ENCODE results near the gene ZCCHC24.
"Not testable (repeated sequence)": the region's sequence is repeated elsewhere in the genome, so short reads cannot be mapped to it uniquely, and the experiment has no call there.

Gene ZCCHC24

GRCh38 chr10:79472449-79472848 lies 27.0 kb upstream of the ZCCHC24 start:
- DNase-seq = no peak

DNA sequence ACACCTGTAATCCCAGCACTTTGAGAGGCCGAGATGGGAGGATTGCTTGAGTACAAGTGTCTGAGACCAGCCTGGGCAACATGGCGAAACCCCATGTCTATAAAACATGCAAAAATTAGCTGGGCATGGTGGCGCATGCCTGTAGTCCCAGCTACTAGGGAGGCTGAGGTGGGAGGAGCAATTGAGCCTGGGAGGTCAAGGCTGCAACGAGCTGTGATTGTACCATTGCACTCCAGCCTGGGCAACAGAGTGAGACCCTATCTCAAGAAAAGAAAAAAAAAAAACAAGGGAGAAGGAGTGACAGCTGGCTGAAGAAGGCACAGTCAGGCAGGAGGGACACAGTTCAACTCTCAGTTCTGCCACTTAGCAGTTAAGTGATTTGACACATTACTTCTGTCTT lies 26.4 kb upstream of the ZCCHC24 start:
- no peak for DNase-seq

DNA sequence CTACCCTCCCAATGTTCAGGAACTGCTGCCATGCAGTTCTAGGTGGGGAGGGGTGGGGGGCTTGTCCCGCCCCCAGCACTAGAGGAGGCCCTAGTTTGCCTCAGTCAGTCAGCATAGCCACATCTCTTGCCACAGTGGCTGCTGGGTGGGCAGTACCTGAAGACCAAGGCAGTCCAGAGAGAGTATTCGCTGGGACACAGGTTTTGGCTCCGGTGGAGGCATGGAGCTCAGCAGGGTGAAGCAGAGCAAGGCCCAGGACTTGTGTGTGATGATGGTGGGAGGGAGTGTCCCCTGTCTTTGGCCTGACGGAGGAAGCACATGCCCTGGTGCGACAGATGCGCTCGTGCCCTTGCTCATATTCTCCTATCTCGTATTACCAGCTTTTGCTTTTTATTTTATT lies 24.7 kb upstream of the ZCCHC24 start:
- DNase-seq = no peak

GRCh38 chr10:79468841-79469585 lies 23.6 kb upstream of the ZCCHC24 start:
- no peak for DNase-seq

- DNase-seq = no peak
Measured at GRCh38 chr10:79468015-79468560, 22.7 kb upstream of the ZCCHC24 start.

DNA sequence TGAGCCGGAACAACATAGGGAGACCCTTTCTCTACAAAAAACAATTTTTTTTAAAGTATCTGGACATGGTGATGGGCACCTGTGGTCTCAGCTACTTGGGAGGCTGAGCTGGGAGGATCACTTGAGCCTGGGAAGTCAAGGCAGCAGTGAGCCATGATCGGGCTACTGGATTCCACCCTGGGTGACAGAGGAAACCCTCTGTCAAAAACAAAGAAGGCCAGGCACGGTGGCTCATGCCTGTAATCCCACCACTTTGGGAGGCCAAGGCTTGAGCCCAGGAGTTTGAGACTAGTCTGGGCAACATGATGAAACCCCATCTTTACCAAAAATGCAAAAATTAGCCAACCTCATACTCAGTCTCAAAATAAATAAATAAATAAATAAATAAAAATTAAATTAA lies 19.9 kb upstream of the ZCCHC24 start:
- DNase-seq = no peak

- DNase-seq = no peak
Measured at GRCh38 chr10:79463578-79464496, 18.4 kb upstream of the ZCCHC24 start.

GRCh38 chr10:79460687-79461086 lies 15.3 kb upstream of the ZCCHC24 start:
- DNase-seq = no peak

DNA sequence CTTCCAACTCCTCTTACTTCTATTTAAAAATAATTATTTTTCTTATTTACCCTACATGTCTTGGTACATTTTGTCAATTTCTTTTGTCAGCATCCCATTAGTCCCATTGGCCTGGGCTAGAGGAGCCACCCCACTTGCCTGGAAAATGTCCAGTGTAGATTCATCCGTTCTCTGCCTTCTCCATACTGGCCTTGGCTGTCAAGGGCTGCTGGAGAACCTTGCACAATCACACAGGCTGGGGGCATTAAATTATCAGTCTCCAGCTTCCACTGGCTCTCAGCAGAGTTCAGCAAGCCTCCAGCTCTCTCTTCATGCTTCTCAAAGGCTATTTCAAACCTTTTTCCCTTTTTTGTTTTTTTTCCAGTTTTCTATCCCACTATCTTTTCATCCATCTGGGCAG lies 13.8 kb upstream of the ZCCHC24 start:
- DNase-seq = no peak

DNA sequence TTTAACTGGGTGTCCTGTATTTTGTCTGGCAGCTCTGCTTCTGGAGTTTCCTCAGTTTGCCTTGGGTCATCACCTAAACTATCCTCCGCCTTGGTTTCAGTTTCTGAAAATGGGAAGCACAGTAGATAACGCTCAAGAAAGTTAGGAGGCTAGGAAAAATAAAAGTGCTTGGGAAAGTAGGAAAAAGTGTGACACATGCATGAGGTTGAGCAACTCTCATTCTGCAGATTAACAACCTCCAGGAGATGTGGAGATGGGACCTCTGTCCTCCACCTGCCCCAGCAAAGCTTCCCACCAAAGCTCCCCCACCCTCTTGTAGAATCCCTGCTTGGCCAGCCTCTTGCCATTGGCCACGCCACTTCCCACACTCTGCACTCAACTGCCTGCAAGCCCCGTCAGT lies 13.1 kb upstream of the ZCCHC24 start:
- DNase-seq = no peak

DNA sequence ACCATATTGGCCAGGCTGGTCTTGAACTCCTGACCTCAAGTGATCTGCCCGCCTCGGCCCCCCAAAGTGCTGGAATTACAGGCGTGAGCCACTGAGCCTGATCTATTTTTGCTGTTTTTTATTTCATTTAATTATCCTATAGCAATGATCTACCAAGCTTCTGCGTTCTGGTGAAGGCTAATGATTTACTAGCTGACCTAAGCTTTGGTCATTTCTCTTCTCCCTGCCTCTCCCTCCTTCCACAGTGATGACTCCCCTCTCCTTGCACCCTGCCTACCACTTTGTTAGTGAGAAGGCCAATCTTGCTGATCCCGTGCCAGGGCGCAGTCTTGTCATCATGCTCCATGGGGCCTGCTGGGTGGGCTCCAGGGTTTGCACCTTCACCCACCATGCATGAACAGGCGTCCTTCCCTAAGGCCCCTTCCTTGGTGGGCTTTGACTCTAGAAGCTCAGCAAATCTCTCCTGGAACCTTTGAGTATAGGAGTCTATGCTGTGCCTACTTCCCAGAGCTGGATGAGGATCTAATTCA lies 11.9 kb upstream of the ZCCHC24 start:
- DNase-seq = no peak

DNA sequence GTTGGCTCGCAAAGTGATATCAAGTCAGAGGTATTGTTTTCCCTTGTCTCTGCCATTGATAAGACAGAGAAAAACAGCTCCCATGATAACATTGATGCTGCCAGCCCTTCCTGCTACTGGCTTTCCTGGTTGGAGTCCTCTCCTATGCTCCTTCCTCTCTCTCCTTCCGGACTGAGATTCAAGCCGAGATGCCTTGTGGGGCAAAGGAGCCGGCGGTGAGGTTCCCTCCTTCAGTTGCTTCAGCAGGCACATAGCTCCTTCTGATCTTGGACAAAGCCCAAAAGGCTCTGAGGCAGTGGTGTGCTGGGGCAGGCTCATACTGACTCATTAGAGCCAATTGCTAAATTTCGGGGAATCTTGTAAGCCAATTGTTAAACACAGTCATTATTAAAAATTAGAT lies 8.8 kb upstream of the ZCCHC24 start:
- no peak for DNase-seq

DNA sequence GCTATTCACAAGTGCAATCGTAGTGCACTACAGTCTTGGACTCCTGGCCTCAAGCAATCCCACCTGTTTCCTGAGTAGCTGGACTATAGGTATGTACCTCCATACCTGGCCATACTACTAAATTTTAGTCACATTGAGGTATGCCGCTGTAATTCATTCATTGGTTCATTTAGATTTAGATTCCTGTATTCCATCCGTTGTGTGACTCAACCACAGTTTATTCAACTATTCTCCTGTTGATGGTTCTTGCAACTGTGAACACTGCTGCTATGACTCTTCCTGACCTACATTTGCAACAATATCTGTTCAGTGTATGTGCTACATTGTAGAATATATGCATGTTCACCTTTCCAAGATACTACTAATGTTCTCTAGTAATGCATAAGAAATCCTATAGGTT lies 8.0 kb upstream of the ZCCHC24 start:
- no peak for DNase-seq

GRCh38 chr10:79452174-79452611 lies 6.8 kb upstream of the ZCCHC24 start:
- no peak for DNase-seq

DNA sequence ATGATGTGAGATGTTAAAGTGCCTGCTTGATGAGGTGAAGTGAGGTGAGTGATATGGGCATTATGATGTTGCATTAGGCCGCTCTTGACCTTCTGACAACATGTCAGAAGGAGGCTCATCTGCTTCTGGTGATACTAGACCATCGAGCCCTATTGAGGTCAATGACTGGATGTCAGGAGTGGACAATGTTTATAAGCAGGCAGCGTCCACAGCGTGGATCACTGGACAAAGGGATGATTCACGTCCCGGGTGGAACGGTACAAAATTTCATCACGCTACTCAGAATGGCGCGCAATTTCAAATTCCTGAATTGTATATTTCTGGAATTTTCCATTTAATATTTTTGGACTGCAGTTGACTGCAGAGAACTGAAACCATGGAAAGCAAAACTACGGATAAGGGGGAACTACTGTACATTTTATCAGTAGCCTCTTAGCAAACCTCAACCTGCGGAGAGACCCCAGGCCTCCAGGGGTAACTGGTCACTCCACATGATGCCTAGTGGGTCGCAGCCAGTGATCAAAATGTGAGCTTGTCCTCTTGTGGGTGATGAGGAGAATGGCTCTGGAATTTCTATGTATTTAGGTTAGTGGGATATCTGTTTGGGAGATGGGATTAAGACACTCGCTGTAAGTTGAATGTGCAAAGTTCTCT lies 5.7 kb upstream of the ZCCHC24 start:
- DNase-seq = no peak

DNA sequence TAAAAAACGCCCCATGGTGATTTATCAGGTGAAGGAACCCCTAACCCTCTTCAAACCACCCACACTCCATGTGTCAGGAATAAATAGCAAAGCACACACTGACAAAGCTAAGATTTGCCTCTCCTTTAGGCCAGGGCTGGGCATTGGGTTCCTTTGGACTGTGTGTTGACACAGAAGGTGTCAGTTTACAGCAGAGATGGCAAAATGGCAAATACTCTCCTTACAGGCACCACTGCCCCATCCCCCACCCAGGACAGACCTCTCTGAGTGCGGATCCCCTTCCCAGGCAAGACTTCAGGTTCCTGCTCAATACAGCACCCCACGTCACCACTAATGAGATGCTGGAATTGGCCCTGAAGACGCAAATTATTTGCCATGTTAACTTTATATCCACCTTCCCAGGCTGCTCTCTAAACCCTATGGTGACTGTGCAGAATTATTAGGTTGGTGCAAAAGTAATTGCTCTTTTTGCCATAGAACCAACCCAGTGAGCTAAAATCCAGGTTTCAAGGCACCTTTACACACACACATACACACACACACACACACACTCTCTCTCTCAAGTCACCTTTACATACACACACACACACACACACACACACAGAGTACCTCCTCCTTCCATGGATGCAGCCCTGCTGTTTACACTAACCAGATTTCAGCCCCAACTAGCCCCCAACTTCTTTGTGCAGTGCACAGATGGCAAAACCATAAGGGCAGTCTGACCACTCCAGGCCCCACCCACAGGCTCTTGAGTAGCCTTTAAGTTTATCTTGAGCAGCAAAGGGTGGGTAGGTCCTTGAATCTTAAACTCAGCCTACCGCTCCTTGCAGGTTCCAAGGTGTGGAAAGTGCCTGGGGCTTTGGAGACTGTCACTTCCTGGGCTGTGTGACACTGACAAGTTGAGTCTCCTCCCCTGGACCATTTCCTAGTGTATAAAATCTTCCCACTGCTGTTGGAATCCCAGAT lies 4.0 kb upstream of the ZCCHC24 start:
- no peak for DNase-seq

DNA sequence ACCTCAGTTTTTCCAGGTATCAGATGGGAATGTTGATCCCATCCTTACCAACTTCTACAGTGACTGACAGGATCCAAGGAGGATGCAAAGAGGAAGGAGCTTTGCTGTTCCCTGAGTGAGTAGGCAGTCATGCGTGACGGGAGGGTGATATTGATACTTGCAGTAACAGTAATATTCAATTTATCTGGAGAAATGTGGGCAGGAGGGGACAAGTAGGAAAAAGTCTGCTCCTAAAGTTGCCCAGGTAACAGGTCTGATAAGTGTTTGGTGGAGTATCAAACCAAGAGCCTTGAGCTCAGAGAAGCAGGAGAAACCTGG lies 3.3 kb upstream of the ZCCHC24 start:
- DNase-seq = no peak

- DNase-seq = no peak
Measured at GRCh38 chr10:79447911-79448731, 2.7 kb upstream of the ZCCHC24 start.

- DNase-seq = not testable (repeated sequence)
Measured at GRCh38 chr10:79447249-79447648, 1.8 kb upstream of the ZCCHC24 start.

GRCh38 chr10:79446758-79447084 lies 1.3 kb upstream of the ZCCHC24 start:
- no peak for DNase-seq

All from NCI-H187 (cell line).